Fibroblast of mammary gland (primary cell): Measurements from ENCODE around the gene RASGEF1B.
"Not testable (repeated sequence)": the region's sequence is repeated elsewhere in the genome, so short reads cannot be mapped to it uniquely, and the experiment has no call there.

ENCODE experiments used
- DNase-seq: peaks from one replicate; pipeline ENCODE4 v3.0.0-alpha.2; 2010; ENCODE audit warnings: low read depth
- H3K4me3 ChIP-seq: 2 replicates; pipeline ENCODE4 v1.5.1; 2011; ENCODE audit warnings: low read depth, mild to moderate bottlenecking, low read length, moderate library complexity; ENCODE audit not compliant: control insufficient read depth
- CTCF ChIP-seq: conservative IDR thresholded peaks from 2 replicates; pipeline ENCODE4 v1.5.1; 2011; ENCODE audit warnings: low read depth, low read length, inconsistent platforms; ENCODE audit not compliant: control insufficient read depth, insufficient read depth

RASGEF1B gene

GRCh38 chr4:81490403-81491160 lies 18.9 kb upstream of the RASGEF1B start:
- no peak for TF ChIP-seq CTCF
- no peak for DNase-seq
- no peak overlapping the region for H3K4me3 ChIP-seq

GRCh38 chr4:81486502-81486901 lies 14.8 kb upstream of the RASGEF1B start:
- TF ChIP-seq CTCF: no peak

GRCh38 chr4:81485310-81485980 lies 13.7 kb upstream of the RASGEF1B start:
- no peak for DNase-seq
- no peak for TF ChIP-seq CTCF
- no peak overlapping the region for H3K4me3 ChIP-seq

More at GRCh38 chr4:81486502-81486901, 14.8 kb upstream of the RASGEF1B start:
- H3K4me3 ChIP-seq: no peak overlapping the region
- DNase-seq: no peak

GRCh38 chr4:81482326-81482725 lies 10.6 kb upstream of the RASGEF1B start:
- no peak overlapping the region for H3K4me3 ChIP-seq
- no peak for DNase-seq
- no peak for TF ChIP-seq CTCF

- TF ChIP-seq CTCF: no peak
- H3K4me3 ChIP-seq: no peak overlapping the region
- DNase-seq: no peak
Observed at GRCh38 chr4:81481151-81481550, 9.4 kb upstream of the RASGEF1B start.

- not testable (repeated sequence) for DNase-seq
Observed at GRCh38 chr4:81479573-81479972, 7.9 kb upstream of the RASGEF1B start.

GRCh38 chr4:81473331-81474265 lies 1.9 kb upstream of the RASGEF1B start:
- H3K4me3 ChIP-seq, DNase-seq: not testable (repeated sequence)

More at GRCh38 chr4:81479573-81479972, 7.9 kb upstream of the RASGEF1B start:
- not testable (repeated sequence) for H3K4me3 ChIP-seq
